ENCODE data around the gene HOXA2. TPM values are rescaled to one million over a fixed set of nuclear protein-coding genes. Genes with fewer than 3 reads are reported as not detected.

Gene HOXA2
- total and polyA plus RNA-seq, 2 of the 13 experiments (the other 11 are each of a cell fraction or from before 2014, with no cell fraction given), result 0.22 to 0.29 TPM

DNA sequence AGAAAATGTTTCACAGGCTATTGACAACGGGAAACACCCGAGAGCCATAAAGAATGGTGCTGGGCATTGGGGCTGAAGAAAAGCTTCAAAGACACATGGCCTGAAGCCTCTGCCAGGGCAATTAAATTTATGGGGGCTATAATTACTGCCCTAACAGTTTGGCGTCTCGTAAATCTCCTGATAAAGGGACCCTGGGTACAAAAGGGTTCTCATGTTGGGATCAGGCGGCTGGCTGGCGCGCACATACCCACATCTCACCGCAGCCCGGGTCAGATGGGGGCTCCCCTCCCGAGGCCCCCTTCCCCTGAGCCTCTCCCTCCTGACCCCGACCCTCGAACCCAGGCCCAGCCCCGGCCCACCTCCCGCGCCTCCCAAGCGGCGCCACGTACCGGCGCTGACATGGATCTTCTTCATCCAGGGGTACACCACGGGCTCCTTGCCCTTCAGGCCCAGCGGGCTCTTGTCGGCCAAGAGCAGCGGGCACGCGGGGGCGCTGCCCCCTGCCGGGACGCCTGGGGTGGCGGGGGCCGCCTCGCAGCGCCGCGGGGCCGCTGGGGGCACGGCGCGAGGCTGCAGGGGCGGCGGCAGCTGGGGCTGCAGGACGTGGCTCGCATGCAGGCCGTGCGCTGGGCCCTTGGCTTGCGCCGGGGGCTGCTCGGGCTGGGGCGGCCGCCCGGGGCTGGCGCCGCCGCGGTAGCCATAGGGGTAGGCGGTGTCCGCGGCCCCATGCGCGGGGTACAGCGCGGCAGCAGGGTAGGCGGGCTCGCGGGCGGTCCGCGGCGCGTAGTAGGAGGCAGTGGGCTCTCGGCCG is 27.5 kb upstream of the HOXA2 start (continued):
- TF ChIP-seq RBFOX2 (IDR thresholded peaks at IDR 0.05; ENCODE audit: low read depth, low read length), result peak; percentile 34; the same call in 1 of the 2 replicates
- peak; percentile 29; the same call in 1 of the 2 replicates for TF ChIP-seq HDAC1 (CRISPR knock-in tag; IDR thresholded peaks at IDR 0.05)
- TF ChIP-seq ZNF558 (CRISPR knock-in tag; IDR thresholded peaks at IDR 0.05; ENCODE audit: borderline replicate concordance), result 0 out of 2 replicates have a peak, but pooled peaks have one; percentile 1
- peak; percentile 49; the same call in 1 of the 2 replicates for TF ChIP-seq MYC (CRISPR knock-in tag; IDR thresholded peaks at IDR 0.05; ENCODE audit: borderline replicate concordance)
- TF ChIP-seq, protein P1, sequence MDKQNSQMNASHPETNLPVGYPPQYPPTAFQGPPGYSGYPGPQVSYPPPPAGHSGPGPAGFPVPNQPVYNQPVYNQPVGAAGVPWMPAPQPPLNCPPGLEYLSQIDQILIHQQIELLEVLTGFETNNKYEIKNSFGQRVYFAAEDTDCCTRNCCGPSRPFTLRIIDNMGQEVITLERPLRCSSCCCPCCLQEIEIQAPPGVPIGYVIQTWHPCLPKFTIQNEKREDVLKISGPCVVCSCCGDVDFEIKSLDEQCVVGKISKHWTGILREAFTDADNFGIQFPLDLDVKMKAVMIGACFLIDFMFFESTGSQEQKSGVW (CRISPR knock-in tag; IDR thresholded peaks at IDR 0.05; ENCODE audit: borderline replicate concordance), result no peak
- TF ChIP-seq NR2F2 (IDR thresholded peaks at IDR 0.05; ENCODE audit: borderline replicate concordance, low read depth), result 0 out of 2 replicates have a peak, but pooled peaks have one; percentile 6
- no peak for TF ChIP-seq POLR2AphosphoS2 (IDR thresholded peaks at IDR 0.05; ENCODE audit: low read depth, low read length)
- TF ChIP-seq YY1 (IDR thresholded peaks at IDR 0.05; ENCODE audit: insufficient read depth, insufficient replicate concordance, low read depth, low read length), result peak; percentile 59
- peak; percentile 80 for TF ChIP-seq HNRNPL (IDR thresholded peaks at IDR 0.05; ENCODE audit: low read depth, low read length)
- TF ChIP-seq SALL1 (CRISPR knock-in tag; IDR thresholded peaks at IDR 0.05), result 0 out of 2 replicates have a peak, but pooled peaks have one; percentile 15
- no peak for TF ChIP-seq ZSCAN30 (CRISPR knock-in tag; IDR thresholded peaks at IDR 0.05)
- TF ChIP-seq, protein P2, sequence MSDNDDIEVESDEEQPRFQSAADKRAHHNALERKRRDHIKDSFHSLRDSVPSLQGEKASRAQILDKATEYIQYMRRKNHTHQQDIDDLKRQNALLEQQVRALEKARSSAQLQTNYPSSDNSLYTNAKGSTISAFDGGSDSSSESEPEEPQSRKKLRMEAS (IDR thresholded peaks at IDR 0.05), result peak; percentile 62
- peak; percentile 78 for TF ChIP-seq AGO1 (IDR thresholded peaks at IDR 0.05; ENCODE audit: low read depth, low read length, poor library complexity, severe bottlenecking)
- TF ChIP-seq NKX3-1 (CRISPR knock-in tag; IDR thresholded peaks at IDR 0.05), result peak; percentile 59; the same call in 1 of the 2 replicates
- TF ChIP-seq ATF7-NPFF (CRISPR knock-in tag; IDR thresholded peaks at IDR 0.05; ENCODE audit: low read depth), result 0 out of 2 replicates have a peak, but pooled peaks have one; percentile 23
- TF ChIP-seq ZNF441 (CRISPR knock-in tag; IDR thresholded peaks at IDR 0.05; ENCODE audit: borderline replicate concordance), result peak; percentile 18; the same call in 1 of the 2 replicates
- TF ChIP-seq ZFX (CRISPR knock-in tag; IDR thresholded peaks at IDR 0.05; ENCODE audit: low read depth), result peak; percentile 62
- TF ChIP-seq PHF8 (CRISPR knock-in tag; IDR thresholded peaks at IDR 0.05), result peak; percentile 54
- TF ChIP-seq XRCC5 (optimal IDR thresholded peaks at IDR 0.05; ENCODE audit: low read length), result peak; percentile 62
- peak; percentile 44; the same call in 1 of the 2 replicates for TF ChIP-seq ZNF562 (CRISPR knock-in tag; IDR thresholded peaks at IDR 0.05; ENCODE audit: borderline replicate concordance)
- peak; percentile 55; the same call in 1 of the 2 replicates for TF ChIP-seq FOXC1 (CRISPR knock-in tag; IDR thresholded peaks at IDR 0.05; ENCODE audit: borderline replicate concordance)
- TF ChIP-seq NFIC (IDR thresholded peaks at IDR 0.05; ENCODE audit: low read length), result no peak
- TF ChIP-seq, protein P3, sequence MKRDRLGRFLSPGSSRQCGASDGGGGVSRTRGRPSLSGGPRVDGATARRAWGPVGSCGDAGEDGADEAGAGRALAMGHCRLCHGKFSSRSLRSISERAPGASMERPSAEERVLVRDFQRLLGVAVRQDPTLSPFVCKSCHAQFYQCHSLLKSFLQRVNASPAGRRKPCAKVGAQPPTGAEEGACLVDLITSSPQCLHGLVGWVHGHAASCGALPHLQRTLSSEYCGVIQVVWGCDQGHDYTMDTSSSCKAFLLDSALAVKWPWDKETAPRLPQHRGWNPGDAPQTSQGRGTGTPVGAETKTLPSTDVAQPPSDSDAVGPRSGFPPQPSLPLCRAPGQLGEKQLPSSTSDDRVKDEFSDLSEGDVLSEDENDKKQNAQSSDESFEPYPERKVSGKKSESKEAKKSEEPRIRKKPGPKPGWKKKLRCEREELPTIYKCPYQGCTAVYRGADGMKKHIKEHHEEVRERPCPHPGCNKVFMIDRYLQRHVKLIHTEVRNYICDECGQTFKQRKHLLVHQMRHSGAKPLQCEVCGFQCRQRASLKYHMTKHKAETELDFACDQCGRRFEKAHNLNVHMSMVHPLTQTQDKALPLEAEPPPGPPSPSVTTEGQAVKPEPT (CRISPR knock-in tag; IDR thresholded peaks at IDR 0.05; ENCODE audit: low read depth), result no peak
- peak; percentile 81 for TF ChIP-seq HNRNPK (IDR thresholded peaks at IDR 0.05; ENCODE audit: low read depth, low read length, poor library complexity, severe bottlenecking)

Data from HepG2 (cell line).